Measurements from ENCODE around the gene MAP3K21. TPM values are rescaled to one million over a fixed set of nuclear protein-coding genes. Genes with fewer than 3 reads are reported as not detected.

The MAP3K21 gene
- total RNA-seq, 4 donors from 2014 or later: 6.3 to 14.1 (median 8.9) TPM

DNA sequence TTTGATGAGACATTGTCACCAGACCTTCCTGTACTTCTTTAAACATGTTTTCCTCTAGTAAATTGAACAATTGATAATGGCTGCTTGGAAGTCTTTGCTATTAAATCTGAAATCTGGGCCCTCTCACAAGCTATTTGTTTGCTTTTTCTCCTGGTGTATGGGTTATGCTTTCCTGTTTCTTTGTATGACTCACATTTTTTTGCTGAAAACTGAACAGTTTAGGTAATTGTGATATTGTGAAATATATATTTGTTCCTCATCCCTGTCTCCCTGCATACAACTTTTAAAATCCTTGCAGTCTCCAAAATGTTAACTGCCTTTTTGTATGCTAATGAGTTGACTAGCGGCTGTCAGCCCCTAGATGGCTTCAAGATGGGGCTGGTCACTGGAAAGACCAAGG, 61.6 kb downstream of the MAP3K21 start:
- Histone ChIP-seq H3K4me3 (no peak overlapping the region), H3K4me1 (no peaks in the 10 kb centered on the region), H3K27ac (no peak overlapping the region), H3K27me3 (peaks cover 5% of the 10 kb centered on the region), H3K36me3 (no peaks in the 10 kb centered on the region), H3K9me3 (no peaks in the 10 kb centered on the region)
- TF ChIP-seq, protein P1, sequence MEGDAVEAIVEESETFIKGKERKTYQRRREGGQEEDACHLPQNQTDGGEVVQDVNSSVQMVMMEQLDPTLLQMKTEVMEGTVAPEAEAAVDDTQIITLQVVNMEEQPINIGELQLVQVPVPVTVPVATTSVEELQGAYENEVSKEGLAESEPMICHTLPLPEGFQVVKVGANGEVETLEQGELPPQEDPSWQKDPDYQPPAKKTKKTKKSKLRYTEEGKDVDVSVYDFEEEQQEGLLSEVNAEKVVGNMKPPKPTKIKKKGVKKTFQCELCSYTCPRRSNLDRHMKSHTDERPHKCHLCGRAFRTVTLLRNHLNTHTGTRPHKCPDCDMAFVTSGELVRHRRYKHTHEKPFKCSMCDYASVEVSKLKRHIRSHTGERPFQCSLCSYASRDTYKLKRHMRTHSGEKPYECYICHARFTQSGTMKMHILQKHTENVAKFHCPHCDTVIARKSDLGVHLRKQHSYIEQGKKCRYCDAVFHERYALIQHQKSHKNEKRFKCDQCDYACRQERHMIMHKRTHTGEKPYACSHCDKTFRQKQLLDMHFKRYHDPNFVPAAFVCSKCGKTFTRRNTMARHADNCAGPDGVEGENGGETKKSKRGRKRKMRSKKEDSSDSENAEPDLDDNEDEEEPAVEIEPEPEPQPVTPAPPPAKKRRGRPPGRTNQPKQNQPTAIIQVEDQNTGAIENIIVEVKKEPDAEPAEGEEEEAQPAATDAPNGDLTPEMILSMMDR (IDR thresholded peaks at IDR 0.05): no peak
- TF ChIP-seq EP300 (IDR thresholded peaks at IDR 0.05) (no peak), POLR2A (IDR thresholded peaks at IDR 0.05) (no peak), POLR2AphosphoS5 (IDR thresholded peaks at IDR 0.05) (no peak)
- WGBS: 91% methylated on average over 1 of the region's 1 CpG
- no peak for DNase-seq (ENCODE audit: low spot score in 2 of 2)

DNA sequence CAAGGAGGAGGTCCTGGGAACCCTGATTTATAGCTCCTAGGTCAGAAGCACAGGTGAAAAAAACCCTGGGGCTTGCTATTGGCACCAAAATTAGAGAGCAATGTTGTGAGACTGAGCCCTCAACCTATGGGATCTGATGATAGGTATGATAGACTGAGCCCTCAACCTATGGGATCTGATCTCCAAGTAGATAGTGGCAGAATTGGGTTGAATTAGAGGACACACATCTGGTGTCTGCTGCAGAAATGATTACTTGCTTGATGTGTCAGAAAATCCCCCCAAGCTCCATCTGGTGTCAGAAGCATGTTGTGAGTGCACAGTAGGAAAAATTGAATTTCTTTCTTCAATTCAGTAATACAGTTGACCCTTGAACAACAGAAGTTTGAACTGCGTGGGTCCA, 62.4 kb downstream of the MAP3K21 start:
- Histone ChIP-seq H3K36me3 (no peaks in the 10 kb centered on the region), H3K4me3 (no peak overlapping the region), H3K27me3 (peaks cover 8% of the 10 kb centered on the region), H3K9me3 (no peaks in the 10 kb centered on the region), H3K4me1 (no peaks in the 10 kb centered on the region), H3K27ac (no peak overlapping the region)
- TF ChIP-seq, protein P1 (IDR thresholded peaks at IDR 0.05): no peak
- TF ChIP-seq EP300 (IDR thresholded peaks at IDR 0.05): no peak
- no peak for TF ChIP-seq POLR2A (IDR thresholded peaks at IDR 0.05)
- no peak for TF ChIP-seq POLR2AphosphoS5 (IDR thresholded peaks at IDR 0.05)
- 74% methylated on average over 1 of the region's 1 CpG for WGBS
- DNase-seq (ENCODE audit: low spot score in 2 of 2): no peak

DNA sequence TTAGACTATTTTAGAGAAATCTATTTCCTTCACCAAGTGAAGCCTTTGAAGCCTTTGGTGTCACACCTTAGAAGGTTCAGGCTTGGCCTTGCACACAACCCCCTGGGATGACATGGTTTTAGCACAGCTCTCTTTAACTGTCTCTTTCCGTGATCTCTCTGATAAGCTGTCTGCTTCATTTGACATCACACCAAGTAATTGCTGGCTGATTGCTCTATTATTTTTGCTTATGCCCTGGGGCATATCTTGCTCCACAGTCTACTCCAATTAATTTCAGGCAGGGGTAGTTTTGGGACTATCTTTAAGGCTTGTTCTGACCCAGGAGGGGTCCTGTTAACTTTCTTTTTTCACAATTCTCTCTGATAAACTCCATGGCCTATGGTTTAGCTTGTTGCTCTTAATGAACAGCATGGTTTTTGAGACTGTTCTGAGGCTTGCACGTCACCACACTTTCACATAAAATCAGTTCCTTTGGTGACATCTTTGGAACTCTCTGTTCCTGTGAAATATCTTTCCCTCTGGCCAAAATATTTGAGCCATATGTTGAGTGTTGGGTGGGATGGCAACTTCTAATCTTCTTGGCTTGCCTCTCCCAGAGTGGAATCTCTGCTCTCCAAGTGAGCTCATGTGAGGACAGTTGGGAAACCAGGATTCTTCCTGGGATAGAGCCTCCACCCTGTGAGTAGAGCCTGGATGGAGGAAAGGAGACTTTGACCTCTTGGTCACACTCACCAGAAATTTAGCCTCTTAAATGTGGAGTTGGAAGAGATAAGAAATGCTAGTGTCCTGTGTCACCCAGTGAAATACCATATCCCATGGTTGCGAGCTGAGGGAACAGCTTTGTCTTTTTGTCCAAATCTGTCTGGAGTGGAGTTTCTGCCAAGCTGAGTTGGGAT, 63.6 kb downstream of the MAP3K21 start:
- Histone ChIP-seq H3K27me3 (peaks cover 8% of the 10 kb centered on the region), H3K4me1 (no peaks in the 10 kb centered on the region), H3K36me3 (no peaks in the 10 kb centered on the region), H3K4me3 (no peak overlapping the region), H3K27ac (no peak overlapping the region), H3K9me3 (no peaks in the 10 kb centered on the region)
- 67% methylated on average over 3 of the region's 3 CpGs for WGBS
- no peak for DNase-seq (ENCODE audit: low spot score in 2 of 2)
- TF ChIP-seq, protein P1 (IDR thresholded peaks at IDR 0.05): no peak
- TF ChIP-seq EP300 (IDR thresholded peaks at IDR 0.05) (no peak), POLR2AphosphoS5 (IDR thresholded peaks at IDR 0.05) (no peak), POLR2A (IDR thresholded peaks at IDR 0.05) (no peak)

DNA sequence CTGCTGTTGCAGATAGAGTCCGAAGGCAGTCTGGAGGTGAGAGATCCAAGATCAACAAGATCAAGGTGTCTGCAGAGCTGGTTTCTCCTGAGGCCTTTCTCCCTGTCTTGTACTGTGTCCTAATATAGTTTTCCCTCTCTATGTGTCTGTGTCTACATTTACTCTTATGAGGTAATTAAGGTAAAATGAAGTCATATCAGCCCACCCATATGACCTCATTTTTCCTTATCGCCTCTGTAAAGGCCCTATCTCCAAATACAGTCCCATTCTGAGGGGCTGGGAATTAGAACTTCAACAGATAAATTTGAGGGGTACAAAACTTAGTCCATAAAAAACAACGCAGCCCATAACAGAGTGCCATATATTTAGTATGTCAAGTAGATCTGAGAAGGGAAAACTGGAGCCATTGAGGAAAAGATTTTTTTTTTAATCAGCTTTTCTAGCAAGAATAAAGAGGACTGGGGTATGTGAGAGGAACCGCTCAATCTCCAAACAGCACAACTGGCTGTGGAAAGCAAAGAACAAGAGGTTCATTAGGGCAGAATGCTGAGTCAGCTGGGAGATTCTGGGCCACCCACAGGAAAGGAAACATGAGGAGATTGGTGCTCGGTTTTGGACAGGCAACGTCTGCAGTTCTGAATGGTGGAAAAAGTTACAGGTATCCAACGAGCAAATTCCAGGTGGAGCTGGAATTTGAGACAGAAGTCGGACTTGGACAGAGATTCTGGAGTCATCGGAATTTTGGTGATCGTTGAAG, 65.7 kb downstream of the MAP3K21 start:
- TF ChIP-seq POLR2A (IDR thresholded peaks at IDR 0.05) (no peak), EP300 (IDR thresholded peaks at IDR 0.05) (no peak), POLR2AphosphoS5 (IDR thresholded peaks at IDR 0.05) (no peak)
- TF ChIP-seq, protein P1 (IDR thresholded peaks at IDR 0.05): no peak
- Histone ChIP-seq H3K27ac (no peak overlapping the region), H3K4me1 (no peaks in the 10 kb centered on the region), H3K36me3 (no peaks in the 10 kb centered on the region), H3K27me3 (peaks cover 8% of the 10 kb centered on the region), H3K4me3 (no peak overlapping the region), H3K9me3 (no peaks in the 10 kb centered on the region)
- 54% methylated on average over 10 of the region's 10 CpGs for WGBS
- DNase-seq (ENCODE audit: low spot score in 2 of 2): no peak

Data from suprapubic skin (tissue), 4 donors.